HG03571 (cell line): ENCODE measurements around the gene CAST.

Experiments
- ATAC-seq: cut with Tn5 transposase; IDR thresholded peaks from one replicate; pipeline ENCODE4 v1.9.1; 2021; ENCODE audit not compliant: unreplicated experiment

Gene CAST

DNA sequence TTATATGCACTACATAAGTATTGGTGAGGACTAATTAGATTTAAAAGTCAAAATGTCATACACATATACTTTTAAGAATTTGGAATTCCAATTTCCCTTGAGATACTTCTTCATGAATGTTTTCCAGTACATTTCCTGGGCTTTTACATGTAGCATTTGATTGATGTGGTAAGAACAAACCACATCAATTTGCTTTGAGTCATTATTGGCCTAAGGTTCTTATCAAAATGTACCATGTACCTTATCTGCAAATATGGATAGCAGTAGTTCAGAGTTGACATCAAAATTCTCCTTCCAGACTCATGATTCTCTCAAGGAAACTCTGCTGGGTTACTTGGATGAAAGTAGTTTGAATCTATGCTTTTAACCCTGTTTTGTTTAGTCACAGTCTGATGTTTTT is 2.5 kb downstream of the CAST start:
- ATAC-seq = no peak

DNA sequence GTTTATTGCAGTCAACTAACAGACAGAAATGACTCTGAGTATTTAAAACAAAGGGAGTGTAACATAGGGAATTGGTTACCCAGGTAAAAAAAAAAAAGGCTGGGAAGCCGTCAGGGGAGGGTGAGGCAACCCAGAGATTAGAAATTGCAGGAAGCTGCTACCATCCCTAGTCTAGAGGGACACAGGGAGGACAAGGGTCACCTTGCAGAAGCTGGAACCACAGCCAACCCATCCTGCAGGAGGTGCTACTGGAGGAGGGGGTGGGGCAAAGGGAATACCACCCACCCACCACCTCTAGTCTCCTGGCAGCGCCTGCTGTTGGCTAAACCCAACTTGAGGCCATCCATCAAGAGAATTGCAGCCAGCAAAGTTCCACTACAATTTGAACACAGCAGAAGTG is 6.5 kb downstream of the CAST start:
- no peak for ATAC-seq

DNA sequence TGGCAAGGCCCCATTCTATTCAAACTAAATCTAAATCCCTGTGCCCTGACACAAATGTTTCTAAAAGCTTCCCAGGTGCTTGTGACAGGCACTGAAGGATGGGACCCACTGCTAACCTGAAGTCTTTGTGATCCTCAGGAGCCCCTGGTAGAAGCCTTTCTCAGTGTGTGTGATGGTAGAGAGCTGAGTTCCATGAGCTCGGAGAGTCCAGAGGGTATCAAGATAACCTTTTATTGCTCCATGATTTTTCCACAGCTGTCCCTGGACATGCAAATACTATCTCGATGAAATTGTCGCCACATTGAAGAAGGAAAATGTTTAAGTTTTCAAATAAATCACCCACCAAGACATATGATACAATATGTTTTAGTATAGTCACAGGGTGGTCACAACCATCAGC is 7.7 kb downstream of the CAST start:
- ATAC-seq = no peak

DNA sequence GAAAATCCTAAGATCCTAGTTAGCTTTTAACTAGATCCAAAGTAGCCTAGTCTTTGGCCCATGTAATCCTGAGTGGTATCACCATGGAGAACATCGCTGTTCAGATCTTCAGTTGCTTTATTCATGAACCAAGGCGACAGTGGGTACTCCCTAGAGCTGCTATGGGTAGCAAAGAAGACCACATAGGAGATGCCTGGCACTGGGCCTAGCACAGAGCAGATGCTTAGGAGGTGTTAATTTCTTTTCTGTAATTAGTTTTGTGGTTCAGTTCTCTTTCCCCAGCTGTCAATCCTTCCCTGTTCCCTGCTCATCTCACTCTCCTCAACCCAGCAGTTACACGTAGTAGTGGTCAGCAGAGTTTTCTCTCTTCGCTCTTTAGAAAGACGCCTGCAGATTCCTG is 9.3 kb downstream of the CAST start:
- ATAC-seq = no peak

DNA sequence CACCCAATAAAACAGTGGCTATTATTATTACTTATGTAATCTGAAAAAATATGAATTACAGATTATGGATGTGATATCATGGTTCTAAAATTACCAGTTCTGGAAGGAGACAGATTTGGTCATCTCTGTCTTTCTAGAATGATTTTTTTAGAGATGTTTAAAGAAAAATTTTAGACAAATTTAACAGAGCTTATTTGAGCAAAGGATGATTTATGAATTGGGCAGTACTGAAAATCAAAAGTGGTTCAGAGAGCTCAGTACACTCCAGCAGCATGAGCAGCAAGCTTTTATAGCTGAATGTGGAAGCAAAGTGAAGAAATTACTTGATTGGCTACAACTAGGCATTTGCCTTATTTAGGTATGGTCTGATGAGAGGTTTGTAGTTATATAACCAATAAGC is 11.0 kb downstream of the CAST start:
- ATAC-seq = no peak

DNA sequence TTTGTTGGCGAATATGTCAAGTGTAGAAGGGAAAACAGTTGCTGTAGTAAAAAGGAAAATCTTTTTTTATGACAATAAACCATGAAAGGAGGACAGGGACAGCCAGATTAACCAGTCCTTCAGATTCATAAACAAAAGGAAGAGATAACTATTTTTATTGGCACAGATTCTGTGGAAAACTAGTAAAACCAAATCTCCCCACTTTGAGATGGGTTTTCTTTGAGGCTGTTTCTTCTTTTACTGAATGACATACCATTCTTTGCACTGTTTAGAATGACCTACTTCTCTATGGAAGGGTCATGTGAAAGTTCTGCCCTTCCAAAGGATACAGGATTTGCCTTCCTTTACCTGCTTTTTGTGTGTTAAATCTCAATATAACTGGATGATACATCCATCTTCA is 13.7 kb downstream of the CAST start:
- ATAC-seq = no peak

DNA sequence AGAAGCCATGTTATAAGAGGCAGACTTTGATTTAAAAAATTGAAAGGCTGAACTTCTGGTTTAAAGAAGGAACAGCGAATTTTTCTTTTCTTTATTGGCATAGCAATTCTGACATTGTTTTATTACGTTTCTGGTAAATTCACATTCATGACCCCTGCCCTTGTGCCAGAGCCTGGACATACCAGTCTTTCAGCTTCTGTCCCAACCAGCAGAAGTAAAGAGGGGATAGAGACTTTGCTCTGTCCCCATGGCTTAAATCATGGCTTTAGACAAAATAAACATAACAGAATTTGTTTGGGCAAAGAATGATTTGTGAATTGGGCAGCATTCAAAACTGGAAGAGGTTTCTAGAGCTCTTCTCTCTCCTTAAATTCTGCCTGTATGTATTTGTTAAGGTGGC is 15.3 kb downstream of the CAST start:
- ATAC-seq = no peak

DNA sequence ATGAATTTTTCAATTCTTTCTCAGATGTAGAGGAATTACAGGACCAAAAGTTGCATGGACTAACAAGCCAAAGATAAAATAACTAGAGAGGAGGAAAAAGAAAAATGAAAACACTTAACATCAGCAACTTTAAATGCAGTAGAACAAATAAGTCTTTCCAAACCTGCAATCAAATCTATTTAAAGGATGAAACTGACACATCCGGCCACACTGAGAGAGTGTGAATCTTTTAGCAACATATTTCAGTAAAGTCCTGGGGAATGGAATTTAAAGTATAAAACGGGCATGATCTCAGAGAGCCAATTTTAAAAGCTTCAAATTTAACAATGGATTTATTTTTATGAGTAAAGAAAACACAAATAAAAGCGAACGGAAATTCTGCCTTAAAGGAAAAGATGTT is 17.1 kb downstream of the CAST start:
- ATAC-seq = no peak

DNA sequence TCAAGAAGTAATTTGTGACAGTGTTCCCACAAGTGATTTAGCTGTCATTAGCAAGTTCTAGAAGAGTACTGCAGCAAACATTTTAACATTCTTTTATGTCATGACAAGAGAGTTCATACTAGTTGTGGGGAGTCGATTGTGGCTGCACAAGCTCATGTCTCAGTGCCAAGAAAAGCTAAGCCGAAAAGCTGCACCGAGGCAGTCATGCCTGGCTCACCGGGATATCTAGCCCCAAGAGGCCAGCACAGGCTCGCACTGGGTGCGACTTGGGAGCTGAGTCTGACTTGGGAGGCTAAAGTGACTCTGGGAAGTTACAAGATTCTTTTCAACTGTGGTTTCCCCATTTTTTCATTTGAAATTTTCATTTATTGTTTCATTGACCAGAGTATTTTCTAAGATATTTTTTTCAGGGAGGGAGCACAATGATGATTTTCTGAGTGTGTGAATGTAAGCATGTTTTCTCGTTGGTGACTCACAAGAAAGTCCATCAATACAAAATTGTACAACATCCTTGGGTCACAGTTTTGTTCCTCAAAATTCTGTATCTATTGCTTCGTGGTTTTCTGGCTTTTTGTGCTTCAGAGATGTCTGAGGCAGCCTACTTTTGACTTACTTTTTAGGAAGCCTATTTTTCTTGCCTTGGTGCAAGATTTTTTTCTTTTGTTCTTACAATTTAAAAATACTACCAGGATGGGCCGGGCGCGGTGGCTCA is 18.7 kb downstream of the CAST start:
- no peak for ATAC-seq

DNA sequence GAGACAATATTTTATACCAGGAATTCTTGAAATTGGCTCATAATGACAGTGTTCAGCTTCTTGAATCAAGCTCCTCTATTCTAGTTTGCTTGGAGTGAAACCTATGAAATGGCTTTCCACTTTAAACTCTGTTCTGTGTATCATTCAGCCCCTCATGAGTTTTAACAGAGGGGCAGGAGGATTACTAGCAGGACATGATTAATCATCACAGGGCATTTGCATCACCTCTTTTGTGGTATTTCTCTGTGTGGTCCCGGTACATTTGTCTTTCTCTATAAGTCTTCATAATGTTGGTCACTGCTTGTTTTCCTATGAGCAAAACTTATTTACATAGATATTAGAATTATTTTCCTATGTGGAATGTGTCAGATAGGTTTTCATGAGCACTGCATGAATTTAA is 21.2 kb downstream of the CAST start:
- ATAC-seq = no peak

DNA sequence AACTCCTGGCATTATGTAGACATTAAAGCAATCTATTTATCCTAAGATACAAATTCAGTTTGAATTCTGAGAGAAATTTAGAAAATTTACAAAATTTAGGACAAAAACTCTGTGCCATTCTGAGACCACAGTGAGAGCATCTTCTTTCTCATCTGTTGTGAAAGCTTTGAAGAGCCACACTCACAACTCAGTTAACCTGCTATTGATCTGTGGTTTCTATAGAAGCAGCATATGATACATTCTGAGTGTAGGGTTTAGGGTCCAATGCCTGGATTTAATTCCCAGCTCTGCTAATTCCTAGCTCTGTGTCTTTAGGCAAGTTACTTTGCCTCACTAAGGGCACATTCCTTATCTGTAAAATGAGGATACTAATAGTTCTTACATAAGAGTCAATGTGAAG is 21.6 kb downstream of the CAST start:
- no peak for ATAC-seq

DNA sequence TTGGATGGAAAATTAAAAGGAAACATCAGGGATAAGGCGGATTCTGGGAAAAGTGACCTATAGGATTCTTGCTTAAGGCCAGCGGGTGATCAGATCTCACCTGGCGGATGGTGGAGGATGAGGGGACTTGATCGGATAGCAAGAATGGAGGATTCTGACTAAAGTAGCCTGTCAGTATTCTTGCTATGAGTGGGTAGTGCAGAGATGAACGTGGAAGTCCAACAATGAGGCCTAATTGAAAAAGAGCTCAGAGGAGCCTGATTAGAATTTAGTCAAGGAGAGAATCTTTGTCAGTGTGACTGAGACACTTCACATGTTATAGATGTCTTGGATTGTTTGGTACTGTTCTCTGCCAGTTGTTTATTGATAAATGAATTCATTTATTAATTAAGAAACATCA is 24.9 kb downstream of the CAST start:
- ATAC-seq = no peak

DNA sequence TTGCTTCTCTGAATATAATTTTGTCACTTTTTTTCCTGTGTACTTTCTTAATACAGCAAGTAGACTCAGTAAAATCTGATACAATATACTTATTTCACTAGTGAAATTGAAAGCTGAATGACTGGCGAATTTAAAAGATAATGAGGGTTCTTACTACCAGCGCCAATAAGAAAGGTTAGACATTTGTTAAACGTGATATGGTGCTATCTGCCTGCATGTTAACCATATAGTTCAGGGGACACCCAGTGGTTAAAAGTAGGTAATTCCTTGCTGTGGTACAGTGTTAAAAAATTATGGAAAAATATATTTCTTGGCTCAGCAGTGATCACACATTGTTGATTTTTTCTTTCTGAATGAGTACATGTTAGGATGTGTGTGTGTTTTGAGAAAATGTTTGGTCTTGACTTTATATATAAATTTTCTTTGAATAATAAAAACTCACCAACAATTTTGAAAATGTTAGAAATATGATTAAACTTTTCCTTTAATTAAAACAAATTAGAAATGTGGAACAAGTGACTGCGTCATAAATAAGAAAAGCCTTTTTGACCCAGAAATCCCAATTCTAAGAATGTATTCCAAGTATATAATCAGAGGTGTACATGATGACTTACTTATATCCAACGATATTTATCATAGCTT is 25.8 kb downstream of the CAST start:
- peak; percentile 91 for ATAC-seq

DNA sequence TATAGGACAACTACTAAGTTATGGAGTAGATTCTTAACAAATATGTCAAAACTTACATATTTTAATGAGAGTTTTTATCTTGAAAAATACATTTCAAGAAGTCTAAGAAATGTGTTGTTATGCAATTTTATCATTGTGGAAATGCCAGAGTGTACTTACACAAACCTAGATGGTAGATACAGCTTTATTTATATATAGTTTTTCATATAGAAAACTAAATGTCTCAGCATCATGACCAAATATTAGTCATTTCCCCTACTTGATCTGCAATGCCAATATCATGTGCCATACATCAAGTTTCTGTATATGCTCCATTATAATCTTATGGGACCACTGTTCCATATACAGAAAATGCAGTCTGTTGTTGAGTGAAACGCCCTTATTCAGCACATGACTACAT is 28.7 kb downstream of the CAST start:
- no peak for ATAC-seq

DNA sequence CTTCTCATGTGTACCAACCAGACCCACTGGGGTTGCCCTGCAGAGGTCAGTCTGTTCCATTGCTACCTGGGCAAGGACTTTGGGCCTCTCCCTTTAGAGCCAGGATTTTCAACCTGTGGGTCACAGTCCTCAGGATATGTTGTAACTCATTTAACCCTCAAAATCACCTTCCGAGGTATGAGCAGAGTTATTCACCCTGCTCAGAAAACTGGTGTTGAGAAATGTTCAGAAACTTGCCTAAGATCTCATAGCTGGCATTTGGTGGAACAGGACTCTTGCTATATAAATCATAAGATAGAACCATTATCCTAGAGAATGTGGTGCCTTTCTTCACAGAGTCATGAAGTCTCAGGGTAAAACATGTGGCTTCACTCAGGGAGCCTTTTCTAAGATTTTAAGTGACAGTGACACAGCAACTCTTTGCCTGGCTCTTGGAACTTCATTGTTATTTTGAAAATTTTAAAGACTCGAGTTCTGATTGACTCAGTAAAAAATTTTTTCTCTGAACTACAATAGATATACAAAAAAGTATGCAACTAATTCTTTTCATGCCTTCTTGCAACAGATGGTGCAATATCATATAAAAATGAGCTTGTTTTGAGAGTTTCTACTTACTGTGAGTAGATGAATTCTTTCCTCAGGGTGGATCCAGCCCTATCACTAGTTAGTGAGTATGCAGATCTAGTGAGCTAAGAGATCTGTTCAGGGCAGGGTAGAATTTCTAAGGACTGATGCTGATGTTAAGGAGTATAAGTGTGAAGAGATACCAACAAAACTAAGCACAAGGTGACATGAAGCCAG is 29.5 kb downstream of the CAST start:
- ATAC-seq = no peak

DNA sequence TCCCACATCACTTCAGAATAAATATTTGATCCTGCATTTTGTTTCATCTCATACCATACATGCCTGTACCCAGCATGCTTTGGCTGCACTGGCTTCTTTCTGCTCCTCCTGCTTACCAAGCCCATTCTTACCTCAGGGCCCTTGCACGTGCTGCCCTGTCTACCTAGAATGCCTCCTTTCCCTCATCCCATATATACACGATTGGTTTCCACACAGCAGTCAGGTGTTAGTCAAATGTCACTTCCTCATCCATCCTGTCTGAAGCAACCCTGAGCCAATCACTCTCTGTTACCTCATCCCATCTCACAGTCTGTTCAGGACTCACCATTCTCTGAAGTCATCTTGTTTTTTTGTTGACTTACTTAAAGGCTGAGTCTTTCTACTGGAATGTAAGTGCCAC is 30.3 kb downstream of the CAST start:
- no peak for ATAC-seq

DNA sequence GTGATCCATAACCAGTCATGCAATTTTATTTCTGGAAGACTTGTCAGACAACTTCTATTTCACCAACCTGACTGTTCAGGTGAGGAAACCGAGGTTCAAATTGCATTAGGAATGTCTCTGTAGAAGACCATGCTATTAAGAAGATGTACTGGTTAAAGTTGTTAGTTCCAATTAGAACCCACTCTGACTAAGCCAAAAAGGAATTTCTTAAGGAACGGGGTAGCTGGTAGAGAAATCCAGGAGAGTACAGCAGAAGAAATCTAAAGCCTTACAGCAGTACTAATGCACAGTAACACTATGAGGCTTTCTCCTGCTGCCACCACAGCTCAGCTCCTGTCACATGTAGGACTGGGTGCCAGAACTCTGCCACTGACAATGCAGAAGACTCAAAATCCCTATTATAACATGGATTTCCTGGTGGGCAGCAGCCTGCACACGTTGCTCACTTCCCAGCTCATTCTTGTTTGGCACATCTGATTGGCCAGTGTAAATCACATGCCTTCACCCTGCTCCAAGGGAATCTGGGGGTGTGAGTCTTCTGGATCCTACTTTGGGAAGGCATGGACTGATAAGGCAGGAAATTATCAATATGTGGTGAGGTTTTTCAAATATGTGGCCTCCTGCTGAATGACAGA is 37.1 kb downstream of the CAST start:
- ATAC-seq = no peak

DNA sequence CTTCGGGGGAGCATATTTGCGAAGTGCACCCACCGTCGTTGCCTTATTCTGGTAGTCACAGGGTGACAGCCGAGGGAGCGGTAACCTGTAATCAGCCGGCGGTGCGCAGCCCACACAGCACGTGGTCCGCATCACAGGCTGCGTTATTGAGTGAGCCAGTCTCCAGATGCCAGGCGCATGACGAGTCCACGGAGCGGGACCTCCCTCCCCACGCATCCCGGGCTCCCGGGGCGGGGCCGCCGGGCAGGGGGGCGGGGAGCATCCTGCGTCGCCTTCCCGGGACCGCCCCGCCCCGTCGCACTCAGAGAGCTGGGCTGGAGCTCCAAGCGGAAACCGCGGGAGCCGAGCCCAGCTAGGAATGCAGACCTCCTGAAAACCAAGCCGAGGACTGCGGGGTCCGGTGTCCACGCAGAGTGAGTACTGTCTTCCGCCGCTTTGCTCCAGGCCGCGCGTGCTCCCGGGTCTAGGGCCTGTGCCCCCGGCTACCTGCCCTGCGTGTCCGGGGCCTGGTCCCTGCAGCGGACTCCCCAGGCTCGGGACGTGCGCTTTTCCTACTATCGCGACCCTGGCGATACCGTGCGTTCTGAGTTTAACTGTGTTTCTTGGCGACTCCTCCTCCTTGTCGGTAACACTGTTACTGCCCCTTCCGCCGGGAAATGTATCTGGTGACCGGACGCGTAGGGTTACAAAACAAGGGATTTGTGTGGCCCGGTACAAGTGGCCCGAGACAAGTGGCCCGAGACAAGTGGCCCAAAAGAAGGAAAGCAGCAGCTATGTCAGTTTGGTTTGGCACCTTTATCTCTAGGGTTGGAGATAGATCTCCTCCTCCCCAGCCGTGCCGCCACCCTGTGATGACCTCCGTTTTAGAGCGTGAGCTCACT is 40.6 kb downstream of the CAST start:
- ATAC-seq = peak; percentile 46

DNA sequence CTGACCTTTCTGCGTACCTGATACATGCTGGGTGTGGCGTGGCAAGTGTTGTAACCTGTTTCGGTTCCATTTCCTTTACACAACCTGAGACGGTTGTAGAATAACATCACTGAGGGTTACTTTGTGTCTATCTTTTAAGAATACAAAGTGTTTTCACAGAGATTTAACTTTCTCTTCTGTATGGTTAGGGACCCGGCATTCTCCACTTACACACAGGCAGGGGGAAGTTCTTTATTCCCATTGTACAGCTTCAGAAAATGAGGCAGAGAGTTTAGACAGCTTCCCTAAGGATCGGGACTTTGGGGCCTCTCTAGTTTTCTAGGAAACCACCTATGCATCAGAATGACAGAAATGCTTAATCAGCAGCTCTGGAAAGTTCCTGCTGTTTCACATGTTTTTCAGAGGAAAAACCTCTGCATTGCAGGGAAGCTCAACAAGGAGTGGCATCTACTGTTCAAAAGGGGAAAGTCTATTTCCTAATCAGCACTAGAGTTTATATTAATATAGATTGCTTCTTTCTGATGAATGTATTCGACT is 41.3 kb downstream of the CAST start:
- ATAC-seq = peak; percentile 74

DNA sequence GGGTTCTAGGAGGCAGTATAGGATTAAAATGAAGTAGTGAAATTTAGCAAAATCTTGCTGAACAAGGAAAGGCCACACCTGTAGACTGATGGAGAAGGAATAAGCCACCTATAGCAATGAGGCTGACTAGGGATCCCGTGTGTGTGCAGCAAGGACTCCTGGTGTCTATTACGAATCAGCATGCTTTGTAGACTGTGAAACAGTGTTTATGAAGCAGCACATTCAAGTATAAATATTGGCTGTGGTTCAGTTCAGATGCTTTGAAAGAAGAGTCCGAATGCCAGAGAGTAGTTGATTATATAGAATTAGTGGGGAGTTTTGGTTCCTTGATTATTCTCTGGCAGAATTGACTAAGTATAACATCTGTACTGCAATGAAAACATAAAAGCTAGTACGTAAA is 41.8 kb downstream of the CAST start:
- ATAC-seq = no peak
